K562 (cell line): ENCODE results near the gene LINGO4. TPM values are rescaled to one million over a fixed set of nuclear protein-coding genes. Genes with fewer than 3 reads are reported as not detected.

Experiments used
- ATAC-seq: fragments of 200-7000 bp; cut with Tn5 transposase; 3 replicates; pipeline ENCODE4 v1.9.1; 2020; ENCODE audit warnings: moderate library complexity
- BruUV-seq: library from RNA; stranded (reverse); fragments of 400-500 nt; replicated peaks from 2 replicates; lab custom pipeline; 2021; lab: Mats Ljungman, UMichigan
- CTCF ChIA-PET: fragments of 300-600 bp; formaldehyde crosslinking; extraction: SDS; loops from one replicate; lab custom pipeline; 2021; ENCODE audit warnings: low intra/inter-chr PET ratio; lab: Yijun Ruan, JAX
- POLR2A ChIA-PET: fragments of 300-600, 350-650 bp; sonication (Branson Sonifier 250); formaldehyde crosslinking; extraction: SDS; loops from one replicate; lab custom pipeline; 2021; ENCODE audit warnings: antibody characterized with exemption, inconsistent platforms; lab: Yijun Ruan, JAX
- DNase-seq, 4 experiments: peaks; one replicate each; pipeline versions ENCODE4 v3.0.0 to v3.0.0-alpha.2; 2011 to 2018; ENCODE audit warnings: low spot score in 3 of 4, mixed read lengths in 3 of 4; ENCODE audit errors: extremely low read depth in 1 of 4
- FAIRE-seq: peaks from 2 replicates; lab custom pipeline; 2011; peaks lifted over from hg19 to GRCh38; lab: Jason Lieb, UNC
- H2AFZ ChIP-seq: 2 replicates; pipeline ENCODE4 v1.6.0; 2011; ENCODE audit warnings: low read depth, low read length, control low read depth, inconsistent platforms
- H3K27ac ChIP-seq: fragments of 200-600 bp; 3 replicates; pipeline ENCODE4 v1.8.0; 2011; ENCODE audit warnings: low read depth, mild to moderate bottlenecking, control low read depth, inconsistent platforms, low read length, moderate library complexity, mixed read lengths; ENCODE audit errors: extremely low read depth
- H3K27me3 ChIP-seq, 2 experiments: fragments of 300-600 bp in 1 of 2; 2 replicates in 1 of 2; 3 replicates in 1 of 2; pipeline versions ENCODE4 v1.6.0 to v1.8.0; 2011; ENCODE audit warnings: inconsistent platforms in 2 of 2, low read length in 2 of 2, mild to moderate bottlenecking in 1 of 2, mixed read lengths in 1 of 2, moderate library complexity in 1 of 2; ENCODE audit not compliant: control insufficient read depth in 2 of 2, insufficient read depth in 2 of 2
- H3K36me3 ChIP-seq: fragments of 300-600 bp; 3 replicates; pipeline ENCODE4 v1.8.0; 2011; ENCODE audit warnings: mild to moderate bottlenecking, low read length, inconsistent platforms; ENCODE audit not compliant: control insufficient read depth, insufficient read depth
- H3K4me1 ChIP-seq, 2 experiments: fragments of 200-600 bp in 1 of 2; replicated peaks in 1 of 2; 2 replicates in 1 of 2; 3 replicates in 1 of 2; pipeline versions ENCODE4 v1.5.1 to v1.8.0; 2011; ENCODE audit warnings: inconsistent platforms in 2 of 2, low read length in 2 of 2, mild to moderate bottlenecking in 1 of 2, mixed read lengths in 1 of 2, moderate library complexity in 1 of 2; ENCODE audit not compliant: control insufficient read depth in 2 of 2, insufficient read depth in 2 of 2
- H3K4me2 ChIP-seq: 2 replicates; pipeline ENCODE4 v1.6.1; 2011; ENCODE audit warnings: low read length, control low read depth, inconsistent platforms, mixed read lengths; ENCODE audit not compliant: insufficient read depth
- H3K4me3 ChIP-seq: fragments of 200-600 bp; sonication (generic), shearing (Covaris generic); 2 replicates; pipeline ENCODE4 v1.5.1; 2016; ENCODE audit warnings: control low read depth, inconsistent platforms
- H3K79me2 ChIP-seq: fragments of 200-600 bp; 3 replicates; pipeline ENCODE4 v1.8.0; 2011; ENCODE audit warnings: low read length, inconsistent platforms; ENCODE audit not compliant: control insufficient read depth, insufficient read depth
- H3K9ac ChIP-seq, 2 experiments: 2 replicates each; pipeline versions ENCODE4 v1.6.0 to v1.6.1; 2011; ENCODE audit warnings: low read depth in 2 of 2, low read length in 2 of 2, control low read depth in 1 of 2, inconsistent platforms in 1 of 2, mild to moderate bottlenecking in 1 of 2, mixed read lengths in 1 of 2; ENCODE audit not compliant: insufficient read depth in 1 of 2
- H3K9me1 ChIP-seq: one replicate; pipeline ENCODE4 v1.6.0; 2011; ENCODE audit warnings: inconsistent platforms, mild to moderate bottlenecking, low read length, moderate library complexity; ENCODE audit not compliant: control insufficient read depth, insufficient read depth
- H3K9me3 ChIP-seq: replicated peaks from 2 replicates; pipeline ENCODE4 v1.5.1; 2011; ENCODE audit warnings: low read depth, low read length, inconsistent platforms; ENCODE audit not compliant: control insufficient read depth, insufficient read depth
- H4K20me1 ChIP-seq: replicated peaks from 2 replicates; pipeline ENCODE4 v1.6.1; 2011; ENCODE audit warnings: low read length, inconsistent platforms, mixed read lengths; ENCODE audit not compliant: control insufficient read depth, insufficient read depth
- FUS ChIP-seq: fragments of 200-400 bp; formaldehyde crosslinking; optimal IDR thresholded peaks from 2 replicates; pipeline ENCODE3; 2017; ENCODE audit warnings: low read depth, low read length
- HLTF ChIP-seq: fragments of 450-650 bp; IDR thresholded peaks from 2 replicates; pipeline ENCODE4 v1.6.1; 2016
- HNRNPUL1 ChIP-seq: fragments of 200-400 bp; formaldehyde crosslinking; IDR thresholded peaks from 2 replicates; pipeline ENCODE4 v1.6.1; 2017; ENCODE audit warnings: low read length
- MYC ChIP-seq, 2 experiments: fragments of 250-450 bp in 1 of 2; sonication (Bioruptor Pico) in 1 of 2; IDR thresholded peaks; 2 replicates each; pipeline versions ENCODE4 v1.5.1 to v1.6.1; 2012 to 2021; ENCODE audit warnings: low read depth in 2 of 2, borderline replicate concordance in 1 of 2, improper control_type of control experiment in 1 of 2, low read length in 1 of 2, mild to moderate bottlenecking in 1 of 2, moderate library complexity in 1 of 2
- NFXL1 ChIP-seq: fragments of 450-650 bp; formaldehyde crosslinking; IDR thresholded peaks from 2 replicates; pipeline ENCODE4 v1.4.0; 2021; ENCODE audit warnings: mild to moderate bottlenecking
- RBM14 ChIP-seq: fragments of 200-400 bp; formaldehyde crosslinking; IDR thresholded peaks from 2 replicates; pipeline ENCODE4 v1.6.1; 2018; ENCODE audit warnings: low read depth, mild to moderate bottlenecking, low read length, moderate library complexity, borderline replicate concordance; ENCODE audit not compliant: insufficient read depth
- RBM17 ChIP-seq: fragments of 200-400 bp; formaldehyde crosslinking; IDR thresholded peaks from 2 replicates; pipeline ENCODE4 v1.6.1; 2017; ENCODE audit warnings: low read depth, mild to moderate bottlenecking, low read length, borderline replicate concordance
- THAP12 ChIP-seq: fragments of 250-450 bp; sonication (Bioruptor Pico); IDR thresholded peaks from 2 replicates; pipeline ENCODE4 v1.9.0; 2021; ENCODE audit warnings: mild to moderate bottlenecking, inconsistent platforms
- ZNF75A ChIP-seq: fragments of 450-650 bp; formaldehyde crosslinking; IDR thresholded peaks from 2 replicates; pipeline ENCODE4 v1.4.0; 2020; ENCODE audit warnings: mild to moderate bottlenecking
- WGBS: fragments of 100-300 bp; shearing (Covaris generic); methylation state at CpG from one replicate; pipeline ENCODE4 v1.1.6; 2016; ENCODE audit warnings: low coverage, mixed read lengths; ENCODE audit not compliant: insufficient coverage; ENCODE audit errors: missing lambda C conversion rate; 5-methylcytosine and 5-hydroxymethylcytosine counted together
- in situ Hi-C: fragments of 300-500 bp; cut with MboI; formaldehyde crosslinking; loops from 4 replicates; pipeline ENCODE4 v1.15.0; 2018; ENCODE audit warnings: inconsistent platforms, mixed read lengths
- intact Hi-C: fragments of 100-400 bp; cut with micrococcal nuclease; formaldehyde crosslinking; loops from 2 replicates; pipeline ENCODE4 v1.14.2; 2022
- polyA plus RNA-seq, 8 experiments: library from polyadenylated mRNA; depleted of rRNA in 4 of 8; stranded (reverse) in 5 of 8; unstranded in 3 of 8; fragments of >200 nt; fragmentation: Nextera tagmentation in 2 of 8; fragmentation: Illumina TruSeq in 1 of 8; extraction: Ambion mirVana in 2 of 8; extraction: Trizol in 1 of 8; gene quantifications; 2 replicates each; pipeline versions ENCODE4 v1.2.1 to v1.2.3, GENCODE V29; 2011 to 2014; ENCODE audit warnings: inconsistent platforms in 1 of 8, missing spikeins in 1 of 8
- total RNA-seq, 7 experiments: library from RNA; depleted of rRNA in 6 of 7; stranded (reverse); fragments of >200 nt in 6 of 7; fragmentation: Illumina TruSeq in 2 of 7; extraction: Trizol in 2 of 7; gene quantifications; 2 replicates each; pipeline versions ENCODE4 v1.2.1 to v1.2.3, GENCODE V29; 2011 to 2021; ENCODE audit warnings: low replicate concordance in 1 of 7

Gene LINGO4
- total and polyA plus RNA-seq, 9 of the 15 experiments (the other 6 are each of a cell fraction or from before 2014, with no cell fraction given) = not detected

GRCh38 chr1:151801846-151802245 is 3.4 kb downstream of the LINGO4 start (continued):
- TF ChIP-seq HLTF (no peak), MYC (IDR thresholded peaks at IDR 0.05; ENCODE audit: low read depth, low read length) (no peak), MYC (CRISPR knock-in tag; IDR thresholded peaks at IDR 0.05; ENCODE audit: borderline replicate concordance, low read depth) (no peak), ZNF75A (CRISPR knock-in tag) (no peak), NFXL1 (CRISPR knock-in tag) (no peak), FUS (no peak)

GRCh38 chr1:151801310-151801820 is 3.9 kb downstream of the LINGO4 start:
- BruUV-seq = no TSS peak
- no peak overlapping the region for H3K9ac ChIP-seq
- DNase-seq = no peak
- no peak overlapping the region for H2AFZ ChIP-seq
- POLR2A ChIA-PET = interaction anchor here (0.6 to 1.8 kb wide), 3 partner anchors 11 to 60 kb away, joined by 4 to 9 read pairs (median 5); partner anchors contain the start of gene TDRKH
- H3K9me1 ChIP-seq = no peaks in the 10 kb centered on the region
- no peaks in the 10 kb centered on the region for H3K79me2 ChIP-seq
- H3K27me3 ChIP-seq = peaks cover 49 to 80% of the 10 kb centered on the region in 2 experiments
- peaks cover 0 to 8% of the 10 kb centered on the region in 2 experiments; a peak in 1 of 5 replicates for H3K4me1 ChIP-seq
- no peaks in the 10 kb centered on the region for H3K36me3 ChIP-seq
- no peak overlapping the region for H3K4me3 ChIP-seq
- ATAC-seq = no peak
- peaks cover 19% of the 10 kb centered on the region for H4K20me1 ChIP-seq
- intact Hi-C loops = no loop called here
- WGBS = 15% methylated on average over 10 of the region's 12 CpGs
- H3K9me3 ChIP-seq = no peaks in the 10 kb centered on the region
- no peak overlapping the region for H3K4me2 ChIP-seq
- in situ Hi-C loops = no loop called here
- no peak for FAIRE-seq
- H3K27ac ChIP-seq = no peak overlapping the region
- CTCF ChIA-PET = no interaction called here
- TF ChIP-seq RBM17 (no peak), THAP12 (CRISPR knock-in tag) (no peak), RBM14 (no peak), HNRNPUL1 (no peak)
